AG09309 (cell line): ENCODE measurements around the gene ADAMTSL5.
A peak's percentile ranks its signal among the peaks of the same experiment; 100 is the strongest.

ENCODE experiments used
- DNase-seq: peaks from one replicate; pipeline ENCODE4 v3.0.0-alpha.2; 2010; ENCODE audit warnings: low read depth
- H3K4me3 ChIP-seq: 2 replicates; pipeline ENCODE4 v1.5.1; 2011; ENCODE audit warnings: mild to moderate bottlenecking, low read depth, low read length, moderate library complexity; ENCODE audit not compliant: control insufficient read depth
- CTCF ChIP-seq: IDR thresholded peaks from 2 replicates; pipeline ENCODE4 v1.5.1; 2011; ENCODE audit warnings: mild to moderate bottlenecking, low read depth, low read length, inconsistent platforms; ENCODE audit not compliant: insufficient read depth, control insufficient read depth; ENCODE audit errors: missing control alignments

ADAMTSL5 gene, protein sequence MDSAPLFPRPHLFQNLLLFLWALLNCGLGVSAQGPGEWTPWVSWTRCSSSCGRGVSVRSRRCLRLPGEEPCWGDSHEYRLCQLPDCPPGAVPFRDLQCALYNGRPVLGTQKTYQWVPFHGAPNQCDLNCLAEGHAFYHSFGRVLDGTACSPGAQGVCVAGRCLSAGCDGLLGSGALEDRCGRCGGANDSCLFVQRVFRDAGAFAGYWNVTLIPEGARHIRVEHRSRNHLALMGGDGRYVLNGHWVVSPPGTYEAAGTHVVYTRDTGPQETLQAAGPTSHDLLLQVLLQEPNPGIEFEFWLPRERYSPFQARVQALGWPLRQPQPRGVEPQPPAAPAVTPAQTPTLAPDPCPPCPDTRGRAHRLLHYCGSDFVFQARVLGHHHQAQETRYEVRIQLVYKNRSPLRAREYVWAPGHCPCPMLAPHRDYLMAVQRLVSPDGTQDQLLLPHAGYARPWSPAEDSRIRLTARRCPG

GRCh38 chr19:1512671-1513498 lies at the start of gene ADAMTSL5:
ADAMTSL5 (minus strand) TSS chr19:1513019; CDS start chr19:1510943, 2,076 bp downstream.
- no peak for TF ChIP-seq CTCF
- H3K4me3 ChIP-seq = peak within 1 kb of the TSS; percentile 64
- DNase-seq = no peak

DNA sequence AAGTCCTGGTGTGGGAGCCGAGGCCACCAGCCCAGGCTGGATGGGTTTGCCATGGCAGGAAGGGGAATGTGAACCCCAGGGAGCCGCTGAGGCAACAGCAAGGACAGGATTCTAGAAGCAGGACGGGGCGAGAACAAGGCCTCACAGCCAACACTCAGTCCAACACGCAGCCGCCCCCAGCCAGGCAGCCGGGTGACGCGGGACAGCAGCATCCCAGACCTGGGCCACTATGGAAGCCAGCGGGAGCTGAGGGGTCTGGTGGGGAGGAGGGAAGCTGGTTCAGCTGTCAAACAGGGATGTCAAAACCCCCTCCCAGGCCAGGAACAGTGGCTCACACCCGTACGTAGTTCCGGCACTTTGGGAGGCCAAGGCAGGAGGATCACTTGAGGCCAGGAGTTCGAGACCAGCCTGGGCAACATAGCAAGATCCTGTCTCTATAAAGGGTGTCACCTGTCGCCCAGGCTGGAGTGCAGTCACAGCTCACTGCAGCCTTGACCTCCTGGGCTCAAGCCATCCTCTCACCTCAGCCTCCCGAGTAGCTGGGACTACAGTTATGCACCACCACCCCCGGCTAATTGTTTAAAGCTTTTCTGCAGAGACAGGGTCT lies 48.5 kb upstream of the ADAMTSL5 start:
- DNase-seq = no peak
- no peak overlapping the region for H3K4me3 ChIP-seq
- no peak for TF ChIP-seq CTCF

DNA sequence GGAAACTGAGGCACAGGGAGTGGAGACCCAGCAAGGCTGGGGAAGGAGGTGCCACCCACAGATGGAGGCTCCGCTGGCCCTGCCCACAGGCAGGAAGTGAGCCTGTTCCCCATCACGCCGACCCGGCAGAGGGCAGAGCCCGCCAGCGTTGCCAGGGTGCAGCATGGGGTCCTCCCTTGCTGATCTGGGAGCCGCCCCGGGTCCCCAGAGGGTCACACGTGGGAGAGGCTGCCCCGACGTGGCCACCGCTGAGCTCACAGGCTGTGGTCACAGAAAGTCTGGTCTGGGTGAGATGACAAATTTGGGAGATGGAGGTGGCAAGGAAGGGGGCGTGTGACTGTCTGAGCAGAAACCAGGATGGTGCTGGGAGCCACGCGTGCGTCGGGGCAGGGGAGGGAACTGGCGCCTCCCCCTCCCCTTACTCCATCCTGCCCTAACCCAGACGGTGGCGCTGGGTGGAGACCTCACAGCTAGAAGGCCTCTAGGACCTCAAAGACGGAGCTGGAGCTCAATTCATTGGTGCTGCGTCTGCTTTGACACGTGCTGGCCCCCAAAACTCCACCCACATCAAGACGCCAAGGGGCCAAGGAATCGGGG lies 47.6 kb upstream of the ADAMTSL5 start:
- no peak overlapping the region for H3K4me3 ChIP-seq
- TF ChIP-seq CTCF = no peak
- DNase-seq = no peak

- DNase-seq = no peak
- no peak for TF ChIP-seq CTCF
- no peak overlapping the region for H3K4me3 ChIP-seq
These were observed 45.7 kb upstream of the ADAMTSL5 start for GRCh38 chr19:1558552-1558951.

- DNase-seq = no peak
- H3K4me3 ChIP-seq = no peak overlapping the region
- TF ChIP-seq CTCF = no peak
These were observed 43.7 kb upstream of the ADAMTSL5 start for GRCh38 chr19:1556390-1557070.
